HepG2 (cell line): ENCODE data around the gene CSKMT. TPM values are rescaled to one million over a fixed set of nuclear protein-coding genes. Genes with fewer than 3 reads are reported as not detected.

Experiments
- CENPBD1 ChIP-seq: sonication (generic); formaldehyde crosslinking; IDR thresholded peaks from 2 replicates; pipeline ENCODE4 v1.8.0; 2022; ENCODE audit warnings: missing genetic modification reagents, low read depth, mild to moderate bottlenecking, borderline replicate concordance
- HOXA9 ChIP-seq: sonication (generic); formaldehyde crosslinking; IDR thresholded peaks from 2 replicates; pipeline ENCODE4 v1.8.1; 2022; ENCODE audit warnings: missing genetic modification reagents, mild to moderate bottlenecking, moderate library complexity, borderline replicate concordance
- POLR2A ChIP-seq, 2 experiments: IDR thresholded peaks; 2 replicates each; pipeline ENCODE4 v1.6.1; 2011; ENCODE audit warnings: low read depth in 2 of 2, low read length in 2 of 2, mild to moderate bottlenecking in 1 of 2, moderate library complexity in 1 of 2; ENCODE audit not compliant: insufficient read depth in 1 of 2
- RAD21 ChIP-seq: fragments of 450-650 bp; formaldehyde crosslinking; IDR thresholded peaks from 2 replicates; pipeline ENCODE4 v1.5.0; 2020; ENCODE audit warnings: mild to moderate bottlenecking
- SKIL ChIP-seq: sonication (generic); formaldehyde crosslinking; IDR thresholded peaks from 2 replicates; pipeline ENCODE4 v1.8.0; 2022; ENCODE audit warnings: missing genetic modification reagents, mild to moderate bottlenecking, moderate library complexity, borderline replicate concordance
- XRCC5 ChIP-seq: fragments of 200-400 bp; formaldehyde crosslinking; optimal IDR thresholded peaks from 2 replicates; pipeline ENCODE3; 2017; ENCODE audit warnings: mild to moderate bottlenecking, low read length
- ZNF501 ChIP-seq: sonication (generic); formaldehyde crosslinking; IDR thresholded peaks from 2 replicates; pipeline ENCODE4 v1.5.1; 2020; ENCODE audit warnings: mild to moderate bottlenecking, moderate library complexity, missing genetic modification reagents
- ZNF713 ChIP-seq: sonication (generic); formaldehyde crosslinking; IDR thresholded peaks from 2 replicates; pipeline ENCODE4 v1.4.0; 2020; ENCODE audit warnings: mild to moderate bottlenecking, missing genetic modification reagents
- polyA plus RNA-seq, 8 experiments: library from polyadenylated mRNA; depleted of rRNA in 3 of 8; stranded (reverse) in 7 of 8; unstranded in 1 of 8; fragments of >200 nt; fragmentation: Illumina TruSeq in 4 of 8; extraction: Trizol in 4 of 8; gene quantifications; 2 replicates each; pipeline versions ENCODE4 v1.2.1 to v1.2.3, GENCODE V29; 2011 to 2016; ENCODE audit warnings: low read depth in 4 of 8, missing spikeins in 1 of 8, mixed read lengths in 1 of 8; ENCODE audit not compliant: insufficient read depth in 1 of 8
- total RNA-seq, 5 experiments: library from RNA; depleted of rRNA; stranded (reverse); fragments of >200 nt; fragmentation: Illumina TruSeq; extraction: Trizol; gene quantifications; 2 replicates each; pipeline ENCODE4 v1.2.3, GENCODE V29; 2016; ENCODE audit warnings: low read depth in 1 of 5
- TF ChIP-seq, protein P1 (sequence below): sonication (generic); formaldehyde crosslinking; IDR thresholded peaks from 2 replicates; pipeline ENCODE4 v1.5.0; 2020; ENCODE audit warnings: mild to moderate bottlenecking, missing genetic modification reagents, moderate library complexity

CSKMT gene
- total and polyA plus RNA-seq, 2 of the 13 experiments (the other 11 are each of a cell fraction or from before 2014, with no cell fraction given) = 7.6 to 31.8 TPM

DNA sequence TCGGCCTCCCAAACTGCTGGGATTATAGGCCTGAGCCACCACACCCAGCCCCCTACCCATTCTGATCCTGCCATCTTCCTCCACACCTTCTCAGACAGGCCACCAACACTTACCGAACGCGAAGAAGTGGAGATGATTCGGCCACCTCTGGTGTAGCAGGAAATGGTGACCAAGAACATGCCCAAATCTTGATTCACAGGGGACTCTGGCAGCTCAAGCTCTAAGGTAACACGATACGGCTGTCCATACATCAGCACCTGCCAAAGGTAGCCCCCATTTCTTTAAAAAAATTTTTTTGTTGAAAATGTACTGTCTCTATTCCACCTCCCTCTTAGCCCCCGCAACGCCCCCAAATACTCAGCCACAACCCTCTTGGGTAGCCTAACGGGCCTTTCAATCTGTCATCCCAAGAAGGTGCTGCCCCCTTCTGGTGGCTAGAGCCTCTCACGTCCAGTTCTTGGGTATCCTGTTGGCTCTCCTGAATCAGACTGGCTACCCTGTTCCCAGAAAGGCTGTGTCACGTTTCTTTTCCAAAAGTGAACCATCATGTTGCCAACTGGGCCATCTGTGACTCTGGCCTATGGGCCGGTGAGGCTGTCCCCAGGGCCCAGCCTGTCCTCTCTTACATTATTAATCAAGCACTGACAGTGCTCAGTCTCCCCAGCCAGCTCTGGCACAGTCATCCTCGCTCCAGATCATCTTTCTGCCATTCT lies 29.5 kb downstream of the CSKMT start (continued):
- TF ChIP-seq SKIL (CRISPR knock-in tag) = no peak
- no peak for TF ChIP-seq HOXA9 (CRISPR knock-in tag)
- TF ChIP-seq XRCC5 = peak; percentile 50
- peak; percentile 44; the same call in 1 of the 2 replicates for TF ChIP-seq ZNF501 (CRISPR knock-in tag)
- no peak for TF ChIP-seq CENPBD1 (CRISPR knock-in tag)
- no peak for TF ChIP-seq POLR2A (IDR thresholded peaks at IDR 0.05; ENCODE audit: insufficient read depth in 1 of 2, low read depth in 2 of 2, low read length in 2 of 2)
- peak; percentile 56 for TF ChIP-seq RAD21
- no peak for TF ChIP-seq ZNF713
- TF ChIP-seq, protein P1, sequence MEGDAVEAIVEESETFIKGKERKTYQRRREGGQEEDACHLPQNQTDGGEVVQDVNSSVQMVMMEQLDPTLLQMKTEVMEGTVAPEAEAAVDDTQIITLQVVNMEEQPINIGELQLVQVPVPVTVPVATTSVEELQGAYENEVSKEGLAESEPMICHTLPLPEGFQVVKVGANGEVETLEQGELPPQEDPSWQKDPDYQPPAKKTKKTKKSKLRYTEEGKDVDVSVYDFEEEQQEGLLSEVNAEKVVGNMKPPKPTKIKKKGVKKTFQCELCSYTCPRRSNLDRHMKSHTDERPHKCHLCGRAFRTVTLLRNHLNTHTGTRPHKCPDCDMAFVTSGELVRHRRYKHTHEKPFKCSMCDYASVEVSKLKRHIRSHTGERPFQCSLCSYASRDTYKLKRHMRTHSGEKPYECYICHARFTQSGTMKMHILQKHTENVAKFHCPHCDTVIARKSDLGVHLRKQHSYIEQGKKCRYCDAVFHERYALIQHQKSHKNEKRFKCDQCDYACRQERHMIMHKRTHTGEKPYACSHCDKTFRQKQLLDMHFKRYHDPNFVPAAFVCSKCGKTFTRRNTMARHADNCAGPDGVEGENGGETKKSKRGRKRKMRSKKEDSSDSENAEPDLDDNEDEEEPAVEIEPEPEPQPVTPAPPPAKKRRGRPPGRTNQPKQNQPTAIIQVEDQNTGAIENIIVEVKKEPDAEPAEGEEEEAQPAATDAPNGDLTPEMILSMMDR (CRISPR knock-in tag) = peak; percentile 85
